ENCODE data around the gene SLF2.
A peak's percentile ranks its signal among the peaks of the same experiment; 100 is the strongest.
"Not testable (repeated sequence)": the region's sequence is repeated elsewhere in the genome, so short reads cannot be mapped to it uniquely, and the experiment has no call there.

Gene SLF2

DNA sequence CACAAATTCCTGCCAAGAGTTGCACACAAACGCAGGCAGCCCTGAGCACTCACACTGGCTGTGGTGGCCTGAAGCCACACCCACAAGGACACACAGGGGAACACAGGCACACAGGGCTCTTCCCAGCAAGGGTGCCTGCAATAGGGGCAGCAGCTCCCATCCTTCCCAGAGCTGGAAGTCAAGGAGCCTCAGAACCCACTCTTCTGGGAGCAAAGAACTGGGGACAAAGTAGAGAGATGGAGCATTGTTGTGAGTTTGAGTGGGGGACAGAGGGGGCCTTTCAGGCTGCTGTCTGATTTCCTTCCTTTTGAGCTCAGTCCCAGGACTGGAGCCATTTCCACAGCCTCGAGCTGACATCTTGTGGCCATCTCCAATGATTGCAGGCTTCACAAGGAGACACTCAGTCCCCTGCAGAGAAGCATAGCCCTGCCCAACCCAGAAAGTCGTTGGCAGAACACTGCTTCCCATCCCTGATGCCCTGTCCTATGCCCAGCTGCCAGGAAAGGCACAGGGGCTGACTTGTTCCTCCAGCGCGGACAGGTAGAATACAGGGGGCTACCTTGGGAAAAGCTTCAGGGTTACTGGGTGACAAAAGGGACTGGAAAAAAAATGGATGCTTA is 34.4 kb upstream of the SLF2 start:
- DNase-seq: peak; percentile 45 to 46

DNA sequence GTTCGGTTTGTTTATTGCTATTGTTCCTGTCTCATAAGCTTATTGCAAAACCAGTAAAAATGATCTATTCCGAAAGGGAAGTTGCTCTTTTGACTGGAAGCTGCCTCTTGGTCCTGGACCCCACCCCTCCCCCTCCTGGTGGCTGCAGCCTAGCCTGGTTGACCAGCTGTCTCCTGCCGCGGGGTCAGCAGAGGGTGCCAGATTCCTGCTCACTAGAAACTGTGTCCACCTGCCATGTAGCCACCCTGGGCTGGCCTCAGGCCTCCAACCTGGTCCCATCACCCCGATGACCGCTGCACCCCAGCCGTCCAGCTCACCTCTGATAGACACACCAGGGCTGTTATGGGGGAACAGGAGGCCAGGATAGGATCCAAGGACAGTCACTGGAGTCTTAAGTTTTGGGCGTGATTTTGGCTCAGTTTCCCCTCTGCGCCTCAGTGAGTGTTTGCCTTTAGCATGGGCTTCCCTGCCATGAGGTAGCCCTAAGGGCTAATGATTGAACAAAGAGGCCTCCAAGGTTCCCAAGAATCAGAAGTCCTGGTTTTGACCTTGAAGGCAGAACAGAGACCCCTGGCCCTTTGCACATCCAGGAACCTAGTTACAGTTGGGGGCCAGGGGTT is 32.9 kb upstream of the SLF2 start:
- DNase-seq: no peak

DNA sequence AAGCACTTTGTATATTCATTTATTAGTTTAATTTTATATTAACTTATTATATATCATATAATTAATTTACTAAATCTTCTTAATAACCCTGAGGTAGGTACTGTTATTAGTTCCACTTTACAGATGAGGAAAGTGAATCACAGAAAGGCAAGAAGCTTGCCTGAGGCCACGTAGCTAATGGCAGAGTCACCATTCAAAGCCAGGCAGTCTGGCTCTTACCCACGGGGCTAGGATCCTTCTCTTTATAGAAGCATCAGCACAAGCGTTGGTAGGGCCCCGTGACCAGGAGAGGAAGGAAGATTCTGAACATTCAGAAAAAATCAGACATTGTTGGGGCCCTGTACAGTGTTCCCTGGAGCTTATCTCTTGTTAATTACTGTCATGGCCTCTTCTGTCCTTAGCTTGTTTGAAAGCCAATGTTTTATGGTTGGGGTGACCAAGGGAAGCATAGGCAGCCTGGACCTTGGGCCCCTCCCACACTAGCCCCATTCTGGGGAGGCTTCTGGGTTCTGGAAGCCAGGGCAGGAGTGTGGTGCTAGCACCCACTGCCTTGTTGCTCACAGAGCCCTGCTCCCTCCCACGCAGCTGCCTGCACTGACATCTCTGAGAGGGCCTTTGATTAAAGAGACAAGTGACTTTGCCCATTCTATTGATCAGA is 31.1 kb upstream of the SLF2 start:
- DNase-seq: no peak

DNA sequence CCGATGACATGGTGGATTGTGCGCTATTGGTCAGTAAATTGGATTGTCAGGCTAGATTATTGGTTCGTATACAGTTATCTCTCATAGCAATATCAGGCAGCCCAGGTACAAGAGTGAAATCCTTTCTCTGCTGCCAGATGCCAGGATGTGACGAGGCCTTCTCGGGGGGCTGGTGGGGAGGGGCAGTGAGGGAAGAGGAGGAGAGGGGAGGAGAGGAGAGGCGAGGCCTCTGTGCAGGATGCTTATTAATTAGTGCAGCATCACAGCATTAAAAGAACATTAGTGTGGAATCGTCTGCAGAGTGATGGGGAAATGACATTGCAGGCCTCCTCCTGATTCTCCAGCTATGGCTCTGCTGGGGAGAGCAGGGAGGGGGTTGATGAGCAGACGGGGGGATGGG is 30.5 kb upstream of the SLF2 start:
- DNase-seq: no peak

DNA sequence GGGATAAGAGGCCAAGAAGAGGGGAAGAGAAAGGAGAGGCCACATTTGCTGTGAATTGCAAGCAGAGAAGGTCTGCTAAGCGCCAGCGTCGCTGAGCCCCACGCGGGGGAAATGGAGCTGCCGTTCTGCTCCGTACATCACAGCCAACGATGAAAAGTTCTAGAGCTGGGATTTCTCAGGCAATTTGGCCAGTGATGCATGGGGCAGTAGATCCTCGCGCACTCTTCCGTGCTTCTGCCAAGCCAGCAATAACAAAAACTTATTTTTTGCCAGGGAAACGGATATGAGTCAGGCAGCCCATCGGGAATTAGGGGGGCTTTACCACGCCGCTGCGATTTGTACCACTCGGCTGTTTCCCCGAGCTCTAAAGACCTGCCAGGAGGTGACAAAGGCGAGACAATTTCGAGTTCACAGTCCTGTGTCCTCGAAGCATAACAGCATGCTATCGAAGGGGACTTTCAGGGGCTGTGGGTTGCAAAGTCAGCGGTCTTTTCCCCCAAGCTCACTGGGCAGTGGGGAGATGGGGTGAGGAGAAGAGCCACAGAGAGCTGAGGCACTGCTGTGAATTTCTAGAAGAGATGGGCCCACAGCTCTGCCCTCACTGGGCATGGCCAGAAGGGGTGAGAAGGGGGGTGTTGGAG is 30.0 kb upstream of the SLF2 start:
- DNase-seq: no peak

DNA sequence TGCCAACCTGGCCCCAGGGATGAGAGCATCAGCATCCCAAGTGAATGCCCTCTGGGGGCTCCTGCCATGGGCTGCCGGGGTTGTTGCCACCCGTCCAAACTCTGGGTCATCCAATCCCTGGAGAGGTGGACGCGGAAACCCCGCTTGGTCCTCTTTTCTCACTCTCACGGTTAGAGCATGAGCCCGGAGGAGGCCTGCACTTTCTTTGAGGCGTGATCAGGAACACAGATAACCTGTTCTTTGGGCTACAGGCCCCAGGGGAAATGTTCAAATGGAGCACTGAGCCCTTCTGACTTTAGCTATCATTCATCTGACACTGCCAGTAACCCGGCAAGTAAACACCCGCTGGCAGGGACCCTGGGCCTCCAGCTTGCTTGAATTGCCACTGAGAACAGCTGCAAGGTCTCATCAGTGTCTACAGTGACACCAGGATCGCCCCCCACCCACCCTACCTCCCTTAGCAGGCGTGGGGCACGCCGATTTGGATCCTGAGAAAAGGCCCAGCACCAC is 29.4 kb upstream of the SLF2 start:
- DNase-seq: no peak

DNA sequence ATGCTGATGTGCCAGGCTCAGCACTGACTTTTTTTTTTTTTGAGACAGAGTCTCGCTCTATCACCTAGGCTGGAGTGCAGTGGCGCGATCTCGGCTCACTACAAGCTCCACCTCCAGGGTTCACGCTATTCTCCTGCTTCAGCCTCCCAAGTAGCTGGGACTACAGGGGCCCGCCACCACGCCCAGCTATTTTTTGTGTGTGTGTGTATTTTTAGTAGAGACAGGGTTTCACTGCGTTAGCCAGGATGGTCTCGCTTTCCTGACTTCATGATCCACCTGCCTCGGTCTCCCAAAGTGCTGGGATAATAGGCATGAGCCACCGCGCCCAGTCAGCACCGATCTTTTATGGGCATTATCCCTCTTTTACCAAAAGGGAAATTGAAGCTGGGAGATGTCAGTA is 27.2 kb upstream of the SLF2 start:
- DNase-seq: not testable (repeated sequence)

DNA sequence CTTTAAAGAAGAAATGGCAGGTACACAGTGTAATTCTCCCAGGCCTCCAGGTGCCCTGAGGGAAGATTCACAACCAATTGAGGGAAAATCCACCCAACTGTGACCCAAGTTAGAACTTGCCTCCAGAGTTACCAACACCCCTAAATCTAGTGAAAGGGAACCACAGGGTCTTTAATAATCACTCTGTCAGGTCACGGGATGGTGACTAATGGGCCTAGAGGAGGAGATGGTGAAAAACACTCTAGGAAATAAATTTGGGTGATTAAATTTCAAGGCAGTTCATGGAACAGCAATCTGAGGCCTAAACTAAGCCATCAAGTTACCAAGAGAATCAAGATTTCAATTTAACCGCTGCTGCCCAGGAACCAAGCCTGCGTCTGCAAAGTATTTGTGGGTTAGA is 26.7 kb upstream of the SLF2 start:
- DNase-seq: no peak

DNA sequence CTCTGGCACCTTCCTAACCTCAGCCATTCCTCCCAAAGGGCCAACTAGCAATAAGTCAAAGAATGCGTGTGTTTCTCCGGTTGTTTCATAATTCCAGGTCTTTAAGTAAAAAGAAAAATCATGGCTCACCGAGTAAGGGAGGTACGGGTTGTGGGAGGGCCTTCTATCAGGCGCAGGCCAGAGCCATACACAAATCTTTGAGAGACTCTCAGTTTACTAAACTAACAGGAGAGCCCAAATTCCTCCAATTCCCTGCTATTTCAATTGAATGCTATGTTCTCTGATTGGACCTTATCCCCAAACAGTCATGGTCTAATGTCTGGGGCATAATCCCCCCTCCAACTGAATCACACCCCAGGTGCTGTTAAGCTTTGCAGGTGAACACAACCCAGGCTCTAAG is 26.2 kb upstream of the SLF2 start:
- DNase-seq: no peak

DNA sequence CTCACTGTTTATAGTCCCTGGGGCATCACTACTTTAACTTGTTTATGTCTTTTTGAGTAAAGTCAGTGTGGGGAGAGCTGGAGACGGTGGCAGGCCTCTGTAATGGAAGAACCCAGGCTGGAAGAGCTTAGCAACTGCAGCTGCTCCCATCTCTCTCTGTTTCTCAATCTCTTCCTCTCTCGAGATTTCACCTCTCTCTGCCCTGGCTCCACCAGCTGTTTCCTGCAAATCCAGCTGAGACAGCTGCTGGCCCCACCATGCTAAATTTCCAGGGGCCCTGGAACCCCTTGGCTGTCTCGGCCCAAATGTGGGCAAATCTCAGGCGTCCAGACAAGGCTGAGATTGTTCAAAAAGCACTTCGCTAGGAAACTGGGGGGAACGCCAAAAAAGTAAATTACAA is 25.8 kb upstream of the SLF2 start:
- no peak for DNase-seq

DNA sequence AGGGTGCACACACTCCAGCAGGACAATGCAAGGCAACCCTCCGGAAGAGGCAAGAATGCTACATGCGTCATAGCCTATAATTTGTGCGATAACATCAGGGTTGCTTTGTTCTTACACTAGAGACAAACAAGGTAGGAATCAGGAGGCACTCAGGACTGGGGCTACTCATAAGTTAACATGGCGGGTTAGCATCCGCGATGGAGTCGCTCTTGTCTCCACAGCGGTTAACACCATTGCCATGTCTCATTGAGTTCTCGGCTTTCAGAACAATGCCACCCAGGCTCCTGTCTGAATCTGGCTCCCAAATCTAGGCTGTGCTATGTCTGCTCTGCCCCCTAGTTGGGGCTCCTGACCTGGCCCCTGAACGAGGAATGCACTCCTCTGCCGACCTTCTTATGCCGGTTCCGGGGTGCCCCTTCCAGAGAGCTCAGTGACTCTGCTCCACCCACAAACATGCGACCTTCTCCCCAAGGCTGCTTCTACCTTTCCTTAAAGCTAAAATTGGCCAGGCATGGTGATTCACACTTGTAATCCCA is 24.9 kb upstream of the SLF2 start:
- no peak for DNase-seq

DNA sequence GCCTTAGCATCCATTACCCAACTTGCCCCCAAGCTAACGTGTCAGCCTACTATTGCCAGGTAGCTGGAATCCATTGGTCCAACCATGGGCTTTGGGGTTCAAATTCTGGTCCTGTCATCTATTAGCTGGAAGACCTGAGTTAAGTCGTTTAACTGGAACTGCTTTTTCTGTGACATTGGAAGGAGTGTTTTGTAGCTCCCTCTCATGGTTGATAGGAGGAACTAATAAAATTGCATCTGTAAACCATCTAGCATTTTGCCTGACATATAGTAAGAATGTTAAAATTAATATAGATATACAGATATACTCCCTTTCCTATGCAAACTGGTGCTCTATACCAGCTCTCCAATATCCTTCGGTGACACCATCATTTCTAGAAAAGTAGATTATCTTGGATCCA is 23.8 kb upstream of the SLF2 start:
- peak in 1 of 2 experiments; percentile 8 for DNase-seq

DNA sequence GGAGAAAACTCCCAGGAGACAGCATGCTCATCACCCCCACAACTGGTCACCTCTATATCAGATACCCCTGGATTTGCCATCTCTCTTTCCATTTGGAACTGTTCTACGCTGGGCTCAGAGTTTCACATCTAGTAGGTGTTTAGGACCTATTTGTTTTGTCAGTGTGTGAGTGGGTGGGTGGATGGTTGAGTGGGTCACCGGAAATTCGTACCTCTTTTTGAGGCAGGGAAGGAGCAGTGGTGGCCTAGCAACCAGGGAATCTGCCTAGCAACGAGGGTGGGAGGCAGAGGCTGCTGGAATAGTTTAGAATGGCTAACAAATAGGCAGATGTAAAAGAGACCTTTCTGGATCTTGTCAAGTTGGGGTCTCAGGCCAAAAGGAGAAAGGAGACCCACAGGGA is 23.2 kb upstream of the SLF2 start:
- DNase-seq: no peak

DNA sequence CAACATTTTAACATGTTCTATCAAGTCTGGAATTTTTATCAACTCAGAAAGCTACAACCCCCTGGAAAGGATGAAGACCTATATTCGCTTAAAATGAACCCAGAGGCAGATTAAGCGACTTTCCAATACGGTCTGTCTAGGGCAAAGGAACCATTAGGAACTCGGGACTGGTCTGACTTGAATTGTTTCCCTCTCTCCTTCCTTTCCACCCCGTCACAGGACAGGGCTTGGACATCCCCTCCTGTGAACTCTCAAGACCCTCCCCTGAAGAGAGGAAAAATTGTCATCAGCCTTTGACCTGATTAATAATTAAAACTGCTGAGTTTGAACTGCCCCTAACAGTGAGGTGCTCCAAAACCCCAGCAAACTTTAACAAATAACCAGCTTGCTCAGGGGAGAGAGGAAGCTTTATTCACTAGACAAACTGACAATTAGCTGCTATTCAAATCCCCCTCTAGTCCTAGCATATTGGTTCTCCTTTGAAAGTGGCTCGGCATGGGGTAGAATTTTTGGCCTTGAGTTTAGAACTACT is 22.6 kb upstream of the SLF2 start:
- DNase-seq: no peak

DNA sequence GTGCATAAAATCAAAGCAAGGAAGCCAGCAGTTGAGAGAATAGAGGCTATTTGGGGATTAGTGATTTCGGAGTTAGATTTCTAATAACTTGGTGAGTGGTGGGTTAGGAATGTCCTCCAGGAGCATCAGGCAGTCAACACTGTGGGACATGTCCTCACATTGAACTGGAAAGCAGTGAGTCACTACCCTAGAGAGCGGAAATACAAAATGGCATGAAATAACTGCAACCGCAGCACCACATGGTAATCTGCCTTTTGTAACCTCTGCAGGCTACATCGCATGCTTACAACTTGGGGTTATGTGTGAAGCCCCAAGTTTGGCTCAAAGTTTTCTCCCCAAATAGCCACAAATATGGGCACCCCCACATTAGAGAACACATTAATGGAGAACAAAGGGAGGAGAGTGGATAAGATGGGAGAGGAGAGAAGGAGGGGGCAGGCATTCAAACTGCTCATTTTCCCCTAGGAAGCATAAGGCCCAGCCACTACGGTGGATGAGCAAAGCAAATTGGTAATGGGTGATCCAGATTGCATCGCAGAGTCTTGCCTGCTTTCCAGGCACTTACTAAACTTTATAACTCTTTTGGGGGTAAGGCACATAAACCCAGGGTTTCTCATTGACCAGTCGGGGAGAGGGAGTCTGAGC is 22.0 kb upstream of the SLF2 start:
- peak in 1 of 2 experiments; percentile 23 for DNase-seq

DNA sequence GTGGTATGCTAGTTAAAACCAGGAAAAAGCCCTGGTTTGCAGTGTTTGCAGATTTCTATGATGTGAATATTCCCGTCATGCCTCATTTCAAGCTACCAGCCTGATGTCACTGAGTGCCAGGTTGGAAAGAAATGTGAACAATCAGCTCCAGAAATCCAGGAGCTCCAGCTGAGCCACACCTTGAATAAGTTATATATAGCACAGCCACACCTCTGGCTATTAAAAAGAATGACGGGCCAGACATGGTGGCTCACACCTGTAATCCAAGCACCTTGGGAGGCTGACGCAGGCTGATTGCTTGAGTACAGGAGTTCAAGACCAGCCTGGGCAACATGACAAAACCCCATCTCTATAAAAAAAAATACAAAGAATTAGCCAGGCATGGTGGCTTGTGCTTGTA is 18.7 kb upstream of the SLF2 start:
- DNase-seq: no peak

DNA sequence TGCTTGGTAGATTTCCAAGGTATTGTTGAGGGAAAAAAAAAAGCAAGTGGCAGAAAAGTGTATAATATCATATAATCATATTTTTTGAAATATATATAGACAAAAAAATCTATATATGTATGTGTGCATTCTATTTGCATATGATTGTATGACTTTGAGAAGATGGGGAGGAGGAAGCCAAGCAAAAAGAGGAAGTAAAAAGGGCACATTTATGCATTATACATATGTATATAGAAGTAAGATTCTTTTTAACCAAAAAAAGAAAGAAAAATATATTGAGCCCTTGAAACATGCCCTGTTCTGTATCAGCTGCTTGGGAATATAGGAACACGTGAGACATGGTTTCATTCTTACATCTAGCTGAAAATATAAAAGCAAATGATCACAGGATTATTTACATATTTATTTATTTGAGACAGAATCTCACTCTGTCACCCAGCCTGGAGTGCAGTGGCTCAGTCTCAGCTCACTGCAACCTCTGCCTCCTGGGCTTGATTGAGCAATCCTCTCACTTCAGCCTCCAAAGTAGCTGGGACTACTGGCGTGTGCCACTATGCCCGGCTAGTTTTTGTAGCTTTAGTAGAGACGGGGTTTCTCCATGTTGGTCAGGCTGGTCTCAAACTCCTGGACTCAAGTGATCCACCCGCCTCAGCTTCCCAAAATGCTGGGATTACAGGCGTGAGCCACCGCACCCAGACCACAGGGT is 18.0 kb upstream of the SLF2 start:
- DNase-seq: no peak

DNA sequence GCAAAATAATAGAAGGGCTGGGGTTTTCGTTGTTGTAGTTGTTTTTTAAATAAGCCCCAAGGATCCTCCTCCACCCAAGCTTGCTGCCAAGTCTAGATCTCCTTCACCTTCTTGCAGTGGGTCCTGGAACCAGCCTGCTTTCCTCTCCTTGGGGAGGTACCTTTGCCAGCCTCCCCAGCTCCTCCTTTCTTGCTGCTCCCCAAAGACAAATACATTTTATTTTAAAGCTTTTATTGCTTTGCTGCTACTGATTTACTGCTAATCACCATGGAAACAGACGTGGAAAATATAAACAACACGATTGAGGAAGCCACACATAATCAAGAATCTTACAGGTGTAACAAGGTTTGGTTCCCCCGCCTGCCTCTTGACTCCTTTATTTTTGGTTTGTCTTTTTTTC is 17.4 kb upstream of the SLF2 start:
- no peak for DNase-seq

DNA sequence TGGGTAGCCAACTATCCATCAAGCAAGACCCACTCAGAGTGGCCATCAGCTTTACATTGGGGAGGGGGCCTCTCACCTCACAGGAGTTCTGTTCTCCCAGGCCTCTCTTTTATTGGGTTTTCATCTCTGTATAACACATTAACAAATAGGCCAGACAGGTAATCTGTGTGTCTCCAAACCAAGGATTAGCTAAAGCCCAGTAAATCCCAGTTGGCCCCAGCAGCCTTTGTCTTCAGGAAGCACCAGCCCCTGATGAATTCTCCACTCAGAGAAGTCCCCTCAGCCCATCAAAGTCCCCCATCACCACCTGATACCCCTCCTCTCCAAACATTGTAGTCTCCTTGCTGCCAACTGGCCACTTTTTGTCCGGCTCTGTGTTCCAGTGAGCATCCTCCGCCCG is 16.9 kb upstream of the SLF2 start:
- DNase-seq: no peak

DNA sequence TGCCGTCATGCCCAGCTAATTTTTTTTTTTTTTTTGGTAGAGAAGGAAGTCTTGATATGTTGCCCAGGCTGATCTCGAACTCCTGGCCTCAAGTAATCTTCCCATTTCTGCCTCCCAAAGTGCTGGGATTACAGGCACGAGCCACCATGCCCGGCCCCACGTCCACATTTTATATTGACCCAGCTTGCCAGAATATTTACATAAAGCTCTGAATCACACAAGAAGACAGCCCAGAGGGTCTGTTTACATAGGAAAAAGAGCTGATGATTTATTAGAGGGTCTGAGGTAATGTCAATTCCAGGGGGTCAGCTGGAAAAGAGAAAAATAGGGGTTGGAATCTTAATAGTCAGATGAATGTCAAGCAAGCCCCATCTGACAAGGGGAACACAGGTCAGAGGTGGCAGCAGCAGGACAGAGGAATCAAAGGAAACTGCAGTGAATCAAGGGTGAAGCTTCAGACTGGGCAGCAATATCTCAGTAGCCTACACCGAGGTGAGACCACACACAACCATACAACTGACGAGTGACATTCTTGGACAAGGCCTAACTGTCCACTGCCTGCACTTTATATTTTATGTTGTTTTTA is 15.8 kb upstream of the SLF2 start:
- DNase-seq: no peak

DNA sequence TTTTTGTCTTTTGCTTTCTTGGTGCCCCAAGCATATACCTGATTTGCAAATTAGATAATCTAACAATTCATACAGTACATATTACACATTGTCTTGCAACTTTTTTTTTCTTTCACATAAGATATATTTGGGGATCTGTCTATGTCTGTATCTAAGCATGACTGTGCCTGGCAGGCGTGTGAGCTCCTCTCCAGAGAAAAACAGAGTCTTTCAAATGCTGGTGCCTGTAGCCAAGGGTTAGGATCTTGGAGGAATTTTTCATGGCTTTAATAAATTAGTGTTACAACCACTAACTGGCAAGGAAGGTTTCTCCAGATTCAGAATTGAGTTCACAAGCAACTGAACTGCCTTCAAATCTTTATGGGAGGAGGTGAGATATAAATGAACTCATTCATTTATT is 14.8 kb upstream of the SLF2 start:
- no peak for DNase-seq

DNA sequence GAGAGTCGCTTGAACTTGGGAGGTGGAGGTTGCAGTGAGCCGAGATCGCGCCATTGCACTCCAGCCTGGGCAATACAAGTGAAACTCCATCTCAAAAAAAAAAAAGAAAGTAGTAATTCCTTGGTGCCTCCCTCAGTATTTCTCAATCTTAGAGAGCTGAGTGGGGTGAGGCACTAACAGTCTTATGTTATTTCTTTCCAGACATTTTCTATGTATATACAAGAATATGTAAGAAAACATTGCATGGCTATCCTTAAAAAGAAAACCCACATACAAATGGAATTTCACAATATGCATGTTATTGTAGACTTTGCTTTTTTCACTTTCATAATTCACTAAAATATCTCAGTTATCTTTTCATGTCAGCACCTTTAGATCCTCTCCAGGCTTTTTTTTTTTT is 13.6 kb upstream of the SLF2 start:
- no peak for DNase-seq
